HepG2 (cell line): ENCODE measurements around the gene KDM6B. TPM values are rescaled to one million over a fixed set of nuclear protein-coding genes. Genes with fewer than 3 reads are reported as not detected.

ENCODE experiments used
- AKAP8 ChIP-seq: sonication (generic); formaldehyde crosslinking; IDR thresholded peaks from 2 replicates; pipeline ENCODE4 v1.5.1; 2020; ENCODE audit warnings: mild to moderate bottlenecking, missing genetic modification reagents
- CHCHD3 ChIP-seq: sonication (generic); formaldehyde crosslinking; IDR thresholded peaks from 2 replicates; pipeline ENCODE4 v1.8.0; 2022; ENCODE audit warnings: mild to moderate bottlenecking, missing genetic modification reagents, moderate library complexity
- FOXJ3 ChIP-seq: sonication (generic); formaldehyde crosslinking; IDR thresholded peaks from 2 replicates; pipeline ENCODE4 v1.4.0; 2020; ENCODE audit warnings: missing genetic modification reagents, mild to moderate bottlenecking, borderline replicate concordance
- FOXO1 ChIP-seq: sonication (generic); formaldehyde crosslinking; IDR thresholded peaks from 2 replicates; pipeline ENCODE4 v1.4.0; 2020; ENCODE audit warnings: missing genetic modification reagents
- HOXA9 ChIP-seq: sonication (generic); formaldehyde crosslinking; IDR thresholded peaks from 2 replicates; pipeline ENCODE4 v1.8.1; 2022; ENCODE audit warnings: missing genetic modification reagents, mild to moderate bottlenecking, moderate library complexity, borderline replicate concordance
- JDP2 ChIP-seq: sonication (generic); formaldehyde crosslinking; IDR thresholded peaks from 2 replicates; pipeline ENCODE4 v1.8.1; 2022; ENCODE audit warnings: missing genetic modification reagents, borderline replicate concordance
- MEIS2 ChIP-seq: sonication (generic); formaldehyde crosslinking; IDR thresholded peaks from 2 replicates; pipeline ENCODE4 v1.9.0; 2021; ENCODE audit warnings: mild to moderate bottlenecking, missing genetic modification reagents
- MIXL1 ChIP-seq: IDR thresholded peaks from 2 replicates; pipeline ENCODE4 v1.6.1; 2016
- NBN ChIP-seq: fragments of 450-650 bp; conservative IDR thresholded peaks from 2 replicates; pipeline ENCODE4 v1.6.1; 2017
- NFE2L2 ChIP-seq: fragments of 150-350 bp; IDR thresholded peaks from 2 replicates; pipeline ENCODE4 v1.6.1; 2014; ENCODE audit warnings: low read length
- ONECUT2 ChIP-seq: sonication (generic); formaldehyde crosslinking; IDR thresholded peaks from 2 replicates; pipeline ENCODE4 v1.4.0; 2020; ENCODE audit warnings: missing genetic modification reagents
- PITX1 ChIP-seq: sonication (generic); formaldehyde crosslinking; IDR thresholded peaks from 2 replicates; pipeline ENCODE4 v1.5.1; 2020; ENCODE audit warnings: mild to moderate bottlenecking, missing genetic modification reagents
- REXO4 ChIP-seq: sonication (generic); formaldehyde crosslinking; IDR thresholded peaks from 2 replicates; pipeline ENCODE4 v1.8.0; 2022; ENCODE audit warnings: missing genetic modification reagents, mild to moderate bottlenecking, borderline replicate concordance
- RNF2 ChIP-seq: fragments of 450-650 bp; conservative IDR thresholded peaks from 2 replicates; pipeline ENCODE4 v1.6.1; 2016; ENCODE audit warnings: low read depth
- RXRB ChIP-seq: IDR thresholded peaks from 2 replicates; pipeline ENCODE4 v1.6.1; 2016; ENCODE audit warnings: borderline replicate concordance, missing genetic modification reagents, missing compliant biosample characterization
- TSC22D2 ChIP-seq: sonication (generic); formaldehyde crosslinking; IDR thresholded peaks from 2 replicates; pipeline ENCODE4 v1.5.1; 2020; ENCODE audit warnings: missing genetic modification reagents, mild to moderate bottlenecking, borderline replicate concordance
- YEATS4 ChIP-seq: sonication (generic); formaldehyde crosslinking; IDR thresholded peaks from 2 replicates; pipeline ENCODE4 v1.4.0; 2020; ENCODE audit warnings: missing genetic modification reagents, borderline replicate concordance
- ZBTB42 ChIP-seq: sonication (generic); formaldehyde crosslinking; IDR thresholded peaks from 2 replicates; pipeline ENCODE4 v1.5.0; 2020; ENCODE audit warnings: mild to moderate bottlenecking, missing genetic modification reagents
- ZC3H13 ChIP-seq: sonication (generic); formaldehyde crosslinking; IDR thresholded peaks from 2 replicates; pipeline ENCODE4 v1.8.1; 2023; ENCODE audit warnings: mild to moderate bottlenecking, missing genetic modification reagents, moderate library complexity
- ZNF12 ChIP-seq: sonication (generic); formaldehyde crosslinking; IDR thresholded peaks from 2 replicates; pipeline ENCODE4 v1.5.0; 2020; ENCODE audit warnings: missing genetic modification reagents
- ZNF251 ChIP-seq: sonication (generic); formaldehyde crosslinking; IDR thresholded peaks from 2 replicates; pipeline ENCODE4 v1.9.0; 2021; ENCODE audit warnings: mild to moderate bottlenecking, missing genetic modification reagents
- ZNF317 ChIP-seq: sonication (generic); formaldehyde crosslinking; IDR thresholded peaks from 2 replicates; pipeline ENCODE4 v1.5.0; 2020; ENCODE audit warnings: mild to moderate bottlenecking, missing genetic modification reagents
- ZNF431 ChIP-seq: sonication (generic); formaldehyde crosslinking; IDR thresholded peaks from 2 replicates; pipeline ENCODE4 v1.9.0; 2022; ENCODE audit warnings: missing genetic modification reagents, low read depth, mild to moderate bottlenecking, borderline replicate concordance
- ZNF446 ChIP-seq: sonication (generic); formaldehyde crosslinking; IDR thresholded peaks from 2 replicates; pipeline ENCODE4 v1.5.0; 2020; ENCODE audit warnings: mild to moderate bottlenecking, missing genetic modification reagents
- ZNF562 ChIP-seq: sonication (generic); formaldehyde crosslinking; IDR thresholded peaks from 2 replicates; pipeline ENCODE4 v1.8.0; 2022; ENCODE audit warnings: missing genetic modification reagents, borderline replicate concordance
- ZNF605 ChIP-seq: sonication (generic); formaldehyde crosslinking; IDR thresholded peaks from 2 replicates; pipeline ENCODE4 v1.8.0; 2022; ENCODE audit warnings: mild to moderate bottlenecking, missing genetic modification reagents
- ZNF652 ChIP-seq: IDR thresholded peaks from 2 replicates; pipeline ENCODE4 v1.6.1; 2016; ENCODE audit warnings: low read depth, borderline replicate concordance
- ZNF749 ChIP-seq: sonication (generic); formaldehyde crosslinking; IDR thresholded peaks from 2 replicates; pipeline ENCODE4 v1.8.0; 2022; ENCODE audit warnings: mild to moderate bottlenecking, missing genetic modification reagents, moderate library complexity, borderline replicate concordance
- ZNF879 ChIP-seq: sonication (generic); formaldehyde crosslinking; IDR thresholded peaks from 2 replicates; pipeline ENCODE4 v1.8.1; 2023; ENCODE audit warnings: missing genetic modification reagents
- ZZZ3 ChIP-seq: sonication (generic); formaldehyde crosslinking; IDR thresholded peaks from 2 replicates; pipeline ENCODE4 v1.4.0; 2020; ENCODE audit warnings: missing genetic modification reagents, mild to moderate bottlenecking, borderline replicate concordance
- polyA plus RNA-seq, 8 experiments: library from polyadenylated mRNA; depleted of rRNA in 3 of 8; stranded (reverse) in 7 of 8; unstranded in 1 of 8; fragments of >200 nt; fragmentation: Illumina TruSeq in 4 of 8; extraction: Trizol in 4 of 8; gene quantifications; 2 replicates each; pipeline versions ENCODE4 v1.2.1 to v1.2.3, GENCODE V29; 2011 to 2016; ENCODE audit warnings: low read depth in 4 of 8, missing spikeins in 1 of 8, mixed read lengths in 1 of 8; ENCODE audit not compliant: insufficient read depth in 1 of 8
- total RNA-seq, 5 experiments: library from RNA; depleted of rRNA; stranded (reverse); fragments of >200 nt; fragmentation: Illumina TruSeq; extraction: Trizol; gene quantifications; 2 replicates each; pipeline ENCODE4 v1.2.3, GENCODE V29; 2016; ENCODE audit warnings: low read depth in 1 of 5
- TF ChIP-seq, protein P1 (sequence below): sonication (generic); formaldehyde crosslinking; IDR thresholded peaks from 2 replicates; pipeline ENCODE4 v1.4.0; 2020; ENCODE audit warnings: missing genetic modification reagents
- TF ChIP-seq, protein P2 (sequence below): IDR thresholded peaks from 2 replicates; pipeline ENCODE4 v1.6.1; 2016; ENCODE audit warnings: low read depth, borderline replicate concordance

Gene KDM6B
- total and polyA plus RNA-seq, 2 of the 13 experiments (the other 11 are each of a cell fraction or from before 2014, with no cell fraction given): 1.3 to 2.1 TPM

DNA sequence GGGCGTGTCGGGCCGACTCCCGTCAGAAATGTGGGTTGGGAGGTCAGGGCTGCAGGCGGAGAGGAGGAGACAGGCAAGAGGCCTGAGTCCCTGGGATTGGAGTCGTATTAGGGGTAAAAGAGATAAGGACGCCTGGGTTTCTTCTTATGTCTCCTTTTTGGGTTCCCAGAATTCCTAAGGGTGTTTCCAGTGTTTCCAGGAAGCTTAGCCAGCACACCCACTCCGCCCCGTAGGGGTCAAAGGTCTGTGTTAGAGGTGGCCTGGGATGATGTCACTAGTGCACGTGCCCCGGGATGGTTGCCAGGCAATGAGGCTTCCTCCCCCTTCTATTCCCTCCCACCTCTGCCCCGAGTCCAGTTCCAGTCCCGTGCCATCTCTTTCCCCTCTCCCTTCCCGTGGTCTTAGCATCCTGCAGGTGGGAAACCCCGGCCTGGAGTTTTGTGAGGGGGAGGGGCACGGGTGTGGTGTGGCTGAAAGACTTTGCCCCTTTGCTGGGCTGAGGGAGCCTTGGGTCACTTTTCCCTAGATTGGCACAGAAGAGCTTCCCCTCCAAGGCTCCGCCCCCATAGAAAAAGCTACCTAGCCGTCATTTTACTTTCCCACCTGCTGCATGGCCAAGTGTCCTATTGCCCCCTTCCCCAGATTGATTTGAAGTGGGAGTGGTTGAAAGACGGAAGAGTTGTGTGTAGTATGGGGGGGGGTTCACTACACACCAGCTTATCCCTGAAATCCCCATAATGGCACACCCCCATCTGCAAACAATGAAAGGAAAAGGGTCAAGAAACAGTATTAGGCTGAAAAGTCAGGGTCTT lies 2.8 kb downstream of the KDM6B start (continued):
- TF ChIP-seq, protein P1, sequence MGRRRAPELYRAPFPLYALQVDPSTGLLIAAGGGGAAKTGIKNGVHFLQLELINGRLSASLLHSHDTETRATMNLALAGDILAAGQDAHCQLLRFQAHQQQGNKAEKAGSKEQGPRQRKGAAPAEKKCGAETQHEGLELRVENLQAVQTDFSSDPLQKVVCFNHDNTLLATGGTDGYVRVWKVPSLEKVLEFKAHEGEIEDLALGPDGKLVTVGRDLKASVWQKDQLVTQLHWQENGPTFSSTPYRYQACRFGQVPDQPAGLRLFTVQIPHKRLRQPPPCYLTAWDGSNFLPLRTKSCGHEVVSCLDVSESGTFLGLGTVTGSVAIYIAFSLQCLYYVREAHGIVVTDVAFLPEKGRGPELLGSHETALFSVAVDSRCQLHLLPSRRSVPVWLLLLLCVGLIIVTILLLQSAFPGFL (CRISPR knock-in tag): no peak
- no peak for TF ChIP-seq ZZZ3 (CRISPR knock-in tag)
- peak; percentile 96 for TF ChIP-seq RXRB (CRISPR knock-in tag)
- TF ChIP-seq, protein P2, sequence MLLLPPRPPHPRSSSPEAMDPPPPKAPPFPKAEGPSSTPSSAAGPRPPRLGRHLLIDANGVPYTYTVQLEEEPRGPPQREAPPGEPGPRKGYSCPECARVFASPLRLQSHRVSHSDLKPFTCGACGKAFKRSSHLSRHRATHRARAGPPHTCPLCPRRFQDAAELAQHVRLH: peak; percentile 94
- peak; percentile 21; the same call in 1 of the 2 replicates for TF ChIP-seq MEIS2 (CRISPR knock-in tag)
- TF ChIP-seq ZNF749 (CRISPR knock-in tag): no peak; the same call in 1 of the 2 replicates
- TF ChIP-seq ZBTB42 (CRISPR knock-in tag): 0 out of 2 replicates have a peak, but pooled peaks have one; percentile 20
- no peak for TF ChIP-seq ZNF879
- no peak; the same call in 1 of the 2 replicates for TF ChIP-seq ZNF446 (CRISPR knock-in tag)
- peak; percentile 96; the same call in 1 of the 2 replicates for TF ChIP-seq ZNF431 (CRISPR knock-in tag)
- peak; percentile 92 for TF ChIP-seq TSC22D2 (CRISPR knock-in tag)
- no peak for TF ChIP-seq ZNF562 (CRISPR knock-in tag)
- TF ChIP-seq PITX1 (CRISPR knock-in tag): peak; percentile 94
- peak; percentile 66; the same call in 1 of the 2 replicates for TF ChIP-seq ZC3H13
- 0 out of 2 replicates have a peak, but pooled peaks have one; percentile 53 for TF ChIP-seq ZNF12 (CRISPR knock-in tag)
- TF ChIP-seq ZNF605: peak; percentile 89
- no peak for TF ChIP-seq REXO4
- peak; percentile 52 for TF ChIP-seq YEATS4
- TF ChIP-seq ZNF317: peak; percentile 48; the same call in 1 of the 2 replicates
- TF ChIP-seq HOXA9 (CRISPR knock-in tag): 0 out of 2 replicates have a peak, but pooled peaks have one; percentile 40
- peak; percentile 48; the same call in 1 of the 2 replicates for TF ChIP-seq AKAP8 (CRISPR knock-in tag)
- TF ChIP-seq JDP2 (CRISPR knock-in tag): no peak; the same call in 1 of the 2 replicates
- no peak for TF ChIP-seq ONECUT2 (CRISPR knock-in tag)
- TF ChIP-seq ZNF652 (CRISPR knock-in tag): peak; percentile 94
- no peak for TF ChIP-seq CHCHD3 (CRISPR knock-in tag)
- peak; percentile 31; the same call in 1 of the 2 replicates for TF ChIP-seq NFE2L2
- TF ChIP-seq NBN: 0 out of 2 replicates have a peak, but pooled peaks have one; percentile 39
- TF ChIP-seq ZNF251 (CRISPR knock-in tag): no peak
- peak; percentile 81 for TF ChIP-seq FOXO1 (CRISPR knock-in tag)
- peak; percentile 76; the same call in 1 of the 2 replicates for TF ChIP-seq RNF2
- no peak; the same call in 1 of the 2 replicates for TF ChIP-seq FOXJ3 (CRISPR knock-in tag)
- peak; percentile 83; the same call in 1 of the 2 replicates for TF ChIP-seq MIXL1 (CRISPR knock-in tag)
